ENCODE results near the gene LRIT3.

The LRIT3 gene

GRCh38 chr4:109810552-109811387 is 37.1 kb upstream of the LRIT3 start:
- DNase-seq (ENCODE audit: low read depth): no peak
- no peak for TF ChIP-seq CTCF (IDR thresholded peaks at IDR 0.05; ENCODE audit: insufficient read depth, low read depth, low read length, missing control alignments)
- no peak overlapping the region for H3K4me3 ChIP-seq (ENCODE audit: low read length)

- H3K4me3 ChIP-seq (ENCODE audit: low read length): no peak overlapping the region
- no peak for DNase-seq (ENCODE audit: low read depth)
- no peak for TF ChIP-seq CTCF (IDR thresholded peaks at IDR 0.05; ENCODE audit: insufficient read depth, low read depth, low read length, missing control alignments)
Measured at GRCh38 chr4:109811707-109812106, 36.2 kb upstream of the LRIT3 start.

GRCh38 chr4:109815151-109816081 is 32.5 kb upstream of the LRIT3 start, which contains the start of gene GAR1:
TSS of gene GAR1 (plus strand) at chr4:109815762. CDS start at chr4:109816165, 403 bp downstream.
- peak within 1 kb of the TSS; percentile 97 for H3K4me3 ChIP-seq (ENCODE audit: low read length)
- DNase-seq (ENCODE audit: low read depth): peak; percentile 98
- TF ChIP-seq CTCF (IDR thresholded peaks at IDR 0.05; ENCODE audit: insufficient read depth, low read depth, low read length, missing control alignments): no peak

GRCh38 chr4:109816082-109816442 is 31.8 kb upstream of the LRIT3 start:
- peak overlapping the region; percentile 97 for H3K4me3 ChIP-seq (ENCODE audit: low read length)
- DNase-seq (ENCODE audit: low read depth): peak; percentile 28
- no peak for TF ChIP-seq CTCF (IDR thresholded peaks at IDR 0.05; ENCODE audit: insufficient read depth, low read depth, low read length, missing control alignments)

- TF ChIP-seq CTCF (IDR thresholded peaks at IDR 0.05; ENCODE audit: insufficient read depth, low read depth, low read length, missing control alignments): no peak
- DNase-seq (ENCODE audit: low read depth): no peak
- peak overlapping the region; percentile 97 for H3K4me3 ChIP-seq (ENCODE audit: low read length)
Measured at GRCh38 chr4:109816894-109817293, 31.0 kb upstream of the LRIT3 start.

GRCh38 chr4:109818268-109818667 is 29.6 kb upstream of the LRIT3 start:
- no peak for TF ChIP-seq CTCF (IDR thresholded peaks at IDR 0.05; ENCODE audit: insufficient read depth, low read depth, low read length, missing control alignments)
- no peak overlapping the region for H3K4me3 ChIP-seq (ENCODE audit: low read length)
- DNase-seq (ENCODE audit: low read depth): no peak

Data from epithelial cell of esophagus (primary cell).